GM04503 (cell line): Measurements from ENCODE around the gene KICS2.
A peak's percentile ranks its signal among the peaks of the same experiment; 100 is the strongest.
"Not testable (repeated sequence)": the region's sequence is repeated elsewhere in the genome, so short reads cannot be mapped to it uniquely, and the experiment has no call there.

Experiments
- DNase-seq: peaks from one replicate; pipeline ENCODE4 v3.0.0-alpha.2; 2012; ENCODE audit warnings: low read depth

Gene KICS2

GRCh38 chr12:64216239-64216638, 5.9 kb downstream of the KICS2 start:
- no peak for DNase-seq

- no peak for DNase-seq
These were observed 9.9 kb downstream of the KICS2 start for GRCh38 chr12:64212119-64212746.

- DNase-seq, result no peak
These were observed 14.6 kb downstream of the KICS2 start for GRCh38 chr12:64207453-64207852.

- no peak for DNase-seq
These were observed 16.6 kb downstream of the KICS2 start for GRCh38 chr12:64205542-64205941.

- DNase-seq, result no peak
These were observed 18.3 kb downstream of the KICS2 start for GRCh38 chr12:64203775-64204174.

GRCh38 chr12:64203036-64203435, 19.1 kb downstream of the KICS2 start:
- no peak for DNase-seq

GRCh38 chr12:64195841-64196240, 26.3 kb downstream of the KICS2 start:
- DNase-seq, result not testable (repeated sequence)

- DNase-seq, result no peak
These were observed 27.6 kb downstream of the KICS2 start for GRCh38 chr12:64194333-64195149.

GRCh38 chr12:64193931-64194330, 28.2 kb downstream of the KICS2 start:
- no peak for DNase-seq

- no peak for DNase-seq
These were observed 29.3 kb downstream of the KICS2 start for GRCh38 chr12:64192644-64193444.

- no peak for DNase-seq
These were observed 32.0 kb downstream of the KICS2 start for GRCh38 chr12:64190140-64190539.

GRCh38 chr12:64189530-64189929, 32.6 kb downstream of the KICS2 start:
- DNase-seq, result no peak

- DNase-seq, result no peak
These were observed 34.3 kb downstream of the KICS2 start for GRCh38 chr12:64187794-64188193.

- no peak for DNase-seq
These were observed 34.7 kb downstream of the KICS2 start for GRCh38 chr12:64187370-64187769.

GRCh38 chr12:64186789-64187188, 35.3 kb downstream of the KICS2 start:
- DNase-seq, result no peak

GRCh38 chr12:64184216-64184615, 37.9 kb downstream of the KICS2 start:
- DNase-seq, result no peak

GRCh38 chr12:64181430-64182291, 40.4 kb downstream of the KICS2 start:
- peak; percentile 97 for DNase-seq

- DNase-seq, result no peak
These were observed 41.1 kb downstream of the KICS2 start for GRCh38 chr12:64180951-64181350.

GRCh38 chr12:64178122-64178521, 44.0 kb downstream of the KICS2 start:
- DNase-seq, result no peak

- DNase-seq, result no peak
These were observed 45.1 kb downstream of the KICS2 start for GRCh38 chr12:64177001-64177400.

GRCh38 chr12:64175254-64175945, 46.7 kb downstream of the KICS2 start:
- no peak for DNase-seq
